Panc1 (cell line): ENCODE measurements around the gene PTPA. TPM values are rescaled to one million over a fixed set of nuclear protein-coding genes. Genes with fewer than 3 reads are reported as not detected.

Experiments
- ATAC-seq: fragments of 200-7000 bp; cut with Tn5 transposase; 2 replicates; pipeline ENCODE4 v1.9.1; 2020; ENCODE audit warnings: mild to moderate bottlenecking, moderate library complexity
- BruUV-seq: library from RNA; stranded (reverse); fragments of 400-500 nt; replicated peaks from 2 replicates; lab custom pipeline; 2021; lab: Mats Ljungman, UMichigan
- CTCF ChIA-PET: fragments of 300-600 bp; sonication (Branson Sonifier 250); formaldehyde crosslinking; loops from one replicate; lab custom pipeline; 2022; ENCODE audit warnings: antibody characterized with exemption; lab: Charles Lee
- POLR2A ChIA-PET: fragments of 300-600 bp; sonication (Branson Sonifier 250); formaldehyde crosslinking; loops from one replicate; lab custom pipeline; 2022; ENCODE audit warnings: antibody characterized with exemption; lab: Charles Lee
- DNase-seq: peaks from one replicate; pipeline ENCODE4 v3.0.0-alpha.2; 2010; ENCODE audit warnings: low read depth, low spot score
- H3K27ac ChIP-seq: 2 replicates; pipeline ENCODE4 v1.5.1; 2011; ENCODE audit warnings: mild to moderate bottlenecking, low read length, inconsistent platforms
- H3K27me3 ChIP-seq: fragments of 200-500 bp; sonication (Bioruptor generic); 2 replicates; pipeline ENCODE4 v1.6.0; 2014; ENCODE audit warnings: low read length, inconsistent platforms; ENCODE audit not compliant: control insufficient read depth, insufficient read depth
- H3K36me3 ChIP-seq: fragments of 200-500 bp; sonication (Bioruptor generic); 2 replicates; pipeline ENCODE4 v1.5.1; 2014; ENCODE audit warnings: inconsistent platforms, mild to moderate bottlenecking, low read length, moderate library complexity; ENCODE audit not compliant: control insufficient read depth, insufficient read depth
- H3K4me1 ChIP-seq: 2 replicates; pipeline ENCODE4 v1.5.1; 2011; ENCODE audit warnings: inconsistent platforms, mild to moderate bottlenecking, low read length, moderate library complexity; ENCODE audit not compliant: control insufficient read depth, insufficient read depth
- H3K4me3 ChIP-seq, 2 experiments: 2 replicates each; pipeline ENCODE4 v1.5.1; 2011 to 2012; ENCODE audit warnings: low read depth in 2 of 2, low read length in 2 of 2, mild to moderate bottlenecking in 2 of 2, inconsistent platforms in 1 of 2, moderate library complexity in 1 of 2
- H3K9me3 ChIP-seq: fragments of 200-500 bp; sonication (Bioruptor generic); 2 replicates; pipeline ENCODE4 v1.5.1; 2014; ENCODE audit warnings: low read depth, mild to moderate bottlenecking, inconsistent platforms, low read length, moderate library complexity; ENCODE audit not compliant: control insufficient read depth, insufficient read depth
- CTCF ChIP-seq: fragments of 450-650 bp; IDR thresholded peaks from 2 replicates; pipeline ENCODE4 v1.5.1; 2017; ENCODE audit warnings: mild to moderate bottlenecking
- POLR2AphosphoS5 ChIP-seq: IDR thresholded peaks from 2 replicates; pipeline ENCODE4 v1.6.1; 2012; ENCODE audit warnings: mild to moderate bottlenecking, low read depth, low read length, moderate library complexity
- REST ChIP-seq, 2 experiments: IDR thresholded peaks; 2 replicates each; pipeline ENCODE4 v1.6.1; 2011 to 2012; ENCODE audit warnings: low read depth in 2 of 2, control low read depth in 1 of 2, low read length in 1 of 2, mild to moderate bottlenecking in 1 of 2, moderate library complexity in 1 of 2; ENCODE audit not compliant: insufficient read depth in 1 of 2
- SIN3A ChIP-seq: IDR thresholded peaks from 2 replicates; pipeline ENCODE4 v1.6.1; 2012; ENCODE audit warnings: low read depth, mild to moderate bottlenecking, low read length, moderate library complexity, borderline replicate concordance; ENCODE audit not compliant: insufficient read depth
- TCF7L2 ChIP-seq: IDR thresholded peaks from 2 replicates; pipeline ENCODE4 v1.6.1; 2011; ENCODE audit warnings: mild to moderate bottlenecking, low read depth, low read length, inconsistent platforms
- in situ Hi-C: cut with HindIII; loops from 2 replicates; pipeline ENCODE4 v1.10.0; 2016; ENCODE audit warnings: low sequenced_read_pairs, low pct_unique_long_range_greater_than_20kb
- intact Hi-C: fragments of 100-400 bp; cut with micrococcal nuclease; formaldehyde crosslinking; loops from one replicate; pipeline ENCODE4 v1.10.0; 2022; ENCODE audit not compliant: unreplicated experiment
- total RNA-seq: library from RNA; stranded (reverse); gene quantifications from one replicate; pipeline ENCODE4 v1.2.1, GENCODE V29; 2021; ENCODE audit not compliant: unreplicated experiment

Gene PTPA
- total RNA-seq, 1 experiment from 2014 or later: 114 TPM

- no TSS peak for BruUV-seq
- CTCF ChIA-PET: interaction anchor here (0.5 to 0.6 kb wide), 2 partner anchors 28 to 457 kb away, joined by 3 to 13 read pairs; no protein-coding TSS in a partner anchor
- ATAC-seq: peak; percentile 68
- Histone ChIP-seq H3K9me3 (no peaks in the 10 kb centered on the region), H3K27me3 (no peaks in the 10 kb centered on the region), H3K27ac (peak overlapping the region; percentile 68; the same call in 1 of the 2 replicates), H3K4me3 (0 out of 4 replicates have a peak overlapping the region, but pooled peaks of 1 of the 2 experiments have one; percentile 26), H3K4me1 (peaks cover 14% of the 10 kb centered on the region), H3K36me3 (no peaks in the 10 kb centered on the region)
- TF ChIP-seq CTCF (no peak), TCF7L2 (no peak), POLR2AphosphoS5 (no peak), SIN3A (no peak), REST (IDR thresholded peaks at IDR 0.05; ENCODE audit: insufficient read depth in 1 of 2, low read depth in 2 of 2, low read length in 1 of 2) (no peak)
- no peak for DNase-seq
- POLR2A ChIA-PET: interaction anchor here (0.6 kb wide), 2 partner anchors 208 to 569 kb away, joined by 3 to 13 read pairs; no protein-coding TSS in a partner anchor
- in situ Hi-C loops: no loop called here
- intact Hi-C loops: no loop called here
Measured at GRCh38 chr9:129166623-129167557, 55.7 kb downstream of the PTPA start.

GRCh38 chr9:129170229-129170628, 59.0 kb downstream of the PTPA start:
- BruUV-seq: no TSS peak
- CTCF ChIA-PET: interaction anchor here (0.5 to 1.0 kb wide), 3 partner anchors 31 to 201 kb away, joined by 3 to 7 read pairs (median 5); no protein-coding TSS in a partner anchor
- ATAC-seq (no peak), DNase-seq (no peak)
- in situ Hi-C loops (no loop called here), intact Hi-C loops (no loop called here)
- Histone ChIP-seq H3K27me3 (no peaks in the 10 kb centered on the region), H3K4me1 (peaks cover 30% of the 10 kb centered on the region), H3K36me3 (no peaks in the 10 kb centered on the region), H3K27ac (peak overlapping the region; percentile 68), H3K4me3 (no peak overlapping the region), H3K9me3 (no peaks in the 10 kb centered on the region)
- POLR2A ChIA-PET: interaction anchor here (0.6 kb wide), 1 partner anchor 10 kb away, joined by 3 read pairs; no protein-coding TSS in a partner anchor
- no peak for TF ChIP-seq SIN3A
